Type B pancreatic cell (in vitro differentiated cells): ENCODE results near the gene CACFD1. TPM values are rescaled to one million over a fixed set of nuclear protein-coding genes. Genes with fewer than 3 reads are reported as not detected.

ENCODE experiments used
- DNase-seq: peaks from one replicate; pipeline ENCODE4 v3.0.0; 2021; ENCODE audit warnings: mixed read lengths; ENCODE audit not compliant: unreplicated experiment; ENCODE audit errors: extremely low spot score
- H3K27ac Mint-ChIP-seq: 2 replicates; pipeline ENCODE4 v1.8.0; 2021; ENCODE audit warnings: mild to moderate bottlenecking, mixed read lengths
- H3K27me3 Mint-ChIP-seq: 2 replicates; pipeline ENCODE4 v1.8.0; 2021; ENCODE audit warnings: mixed read lengths
- H3K36me3 Mint-ChIP-seq: 2 replicates; pipeline ENCODE4 v1.8.0; 2021; ENCODE audit warnings: mixed read lengths
- H3K4me1 Mint-ChIP-seq: one replicate; pipeline ENCODE4 v1.8.0; 2021; ENCODE audit warnings: mixed read lengths; ENCODE audit not compliant: unreplicated experiment
- H3K4me3 Mint-ChIP-seq: 2 replicates; pipeline ENCODE4 v1.8.0; 2021; ENCODE audit warnings: mild to moderate bottlenecking, mixed read lengths
- H3K9me3 Mint-ChIP-seq: 2 replicates; pipeline ENCODE4 v1.8.0; 2021; ENCODE audit warnings: mixed read lengths
- long read RNA-seq: library from polyadenylated mRNA; unstranded; transcript quantifications from one replicate; pipeline ENCODE4 v2.0.0, GENCODE V29; 2020
- total RNA-seq: library from RNA; stranded (reverse); gene quantifications from 2 replicates; pipeline ENCODE4 v1.2.1, GENCODE V29; 2021; ENCODE audit warnings: low replicate concordance
- TF ChIP-seq, protein P1 (sequence below): fragments of 200-600 bp; sonication (generic); conservative IDR thresholded peaks from 2 replicates; pipeline ENCODE4 v1.5.0; 2021; ENCODE audit warnings: antibody characterized with exemption, mild to moderate bottlenecking

Gene CACFD1
- 45.6 and 51.9 TPM in 2 replicates for total RNA-seq
- long read RNA-seq, partial matches to known transcripts: 1 of 12 reads
- long read RNA-seq, other reads (novel, unspliced or antisense): 7 of 12 reads

DNA sequence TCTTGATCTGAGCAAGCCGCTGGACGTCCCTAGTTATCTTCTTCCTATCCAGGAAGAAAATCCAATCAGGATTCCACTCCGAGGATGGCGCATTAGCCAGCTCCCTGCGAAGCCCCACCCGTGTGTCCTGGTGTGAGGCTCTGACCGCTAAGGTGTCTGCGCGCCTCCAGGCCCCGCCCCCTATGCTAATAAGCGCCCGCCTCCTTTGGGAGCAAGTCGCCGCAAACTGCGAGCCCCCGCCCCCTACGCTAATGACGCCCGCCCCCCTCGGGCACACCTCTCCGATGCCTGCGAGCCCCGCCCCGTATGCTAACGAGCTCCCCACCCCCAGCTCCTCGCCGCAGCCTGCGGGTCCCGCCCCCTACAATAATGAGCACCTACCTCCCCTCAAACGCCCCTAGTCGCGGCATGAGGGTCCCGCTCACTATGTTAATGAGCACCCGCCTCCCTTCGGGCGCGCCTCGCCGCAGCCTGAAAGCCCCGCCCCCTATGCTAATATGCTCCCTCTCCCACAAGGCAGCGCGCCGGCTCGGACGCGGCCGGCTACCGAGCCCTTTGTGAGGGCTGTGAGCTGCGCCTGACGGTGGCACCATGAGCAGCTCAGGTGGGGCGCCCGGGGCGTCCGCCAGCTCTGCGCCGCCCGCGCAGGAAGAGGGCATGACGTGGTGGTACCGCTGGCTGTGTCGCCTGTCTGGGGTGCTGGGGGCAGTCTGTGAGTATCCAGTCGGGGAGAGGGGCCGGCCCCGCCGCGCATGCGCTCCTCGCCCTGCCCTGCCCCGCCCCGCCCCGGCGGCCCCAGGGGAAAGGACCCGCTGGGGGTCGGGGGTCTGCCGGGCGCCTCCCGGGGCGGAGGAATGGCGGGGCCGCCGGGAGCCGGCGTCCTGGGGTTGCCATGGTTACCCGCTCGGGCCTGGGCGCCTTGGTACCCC, at the start of gene CACFD1:
CACFD1 (plus strand) TSS at position 503 of the 929 bp plus-strand sequence; CDS start at position 592, 89 bp downstream.
- Mint-ChIP-seq H3K4me3 (peak within 1 kb of the TSS; percentile 92), H3K27ac (peak within 1 kb of the TSS; percentile 92), H3K9me3 (no peaks in the 10 kb centered on the region), H3K36me3 (no peaks in the 10 kb centered on the region), H3K4me1 (peaks cover 9% of the 10 kb centered on the region), H3K27me3 (no peaks in the 10 kb centered on the region)
- TF ChIP-seq, protein P1, sequence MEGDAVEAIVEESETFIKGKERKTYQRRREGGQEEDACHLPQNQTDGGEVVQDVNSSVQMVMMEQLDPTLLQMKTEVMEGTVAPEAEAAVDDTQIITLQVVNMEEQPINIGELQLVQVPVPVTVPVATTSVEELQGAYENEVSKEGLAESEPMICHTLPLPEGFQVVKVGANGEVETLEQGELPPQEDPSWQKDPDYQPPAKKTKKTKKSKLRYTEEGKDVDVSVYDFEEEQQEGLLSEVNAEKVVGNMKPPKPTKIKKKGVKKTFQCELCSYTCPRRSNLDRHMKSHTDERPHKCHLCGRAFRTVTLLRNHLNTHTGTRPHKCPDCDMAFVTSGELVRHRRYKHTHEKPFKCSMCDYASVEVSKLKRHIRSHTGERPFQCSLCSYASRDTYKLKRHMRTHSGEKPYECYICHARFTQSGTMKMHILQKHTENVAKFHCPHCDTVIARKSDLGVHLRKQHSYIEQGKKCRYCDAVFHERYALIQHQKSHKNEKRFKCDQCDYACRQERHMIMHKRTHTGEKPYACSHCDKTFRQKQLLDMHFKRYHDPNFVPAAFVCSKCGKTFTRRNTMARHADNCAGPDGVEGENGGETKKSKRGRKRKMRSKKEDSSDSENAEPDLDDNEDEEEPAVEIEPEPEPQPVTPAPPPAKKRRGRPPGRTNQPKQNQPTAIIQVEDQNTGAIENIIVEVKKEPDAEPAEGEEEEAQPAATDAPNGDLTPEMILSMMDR: no peak
- DNase-seq: peak; percentile 96

DNA sequence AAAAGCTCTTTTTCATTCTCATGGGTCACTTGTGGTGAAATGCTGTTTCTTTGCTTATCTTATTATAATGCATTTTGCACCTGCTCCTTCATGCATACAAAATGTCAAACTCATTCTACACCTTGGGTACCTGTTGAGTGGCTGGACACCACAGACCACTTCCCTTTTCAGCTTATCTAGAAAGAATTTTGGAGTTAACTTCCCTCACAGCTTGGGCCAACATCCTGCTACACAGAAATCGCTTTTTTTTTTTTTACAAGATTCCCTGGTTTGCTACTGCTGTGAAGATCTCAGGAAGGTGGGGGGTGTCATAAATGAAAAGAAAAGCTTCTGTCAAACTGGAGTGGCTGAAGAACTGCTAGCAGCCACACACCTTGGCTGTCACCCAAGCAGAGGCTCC, 44.6 kb upstream of the CACFD1 start:
- TF ChIP-seq, protein P1: no peak
- Mint-ChIP-seq H3K36me3 (peaks cover 4% of the 10 kb centered on the region), H3K9me3 (no peaks in the 10 kb centered on the region), H3K27me3 (no peaks in the 10 kb centered on the region), H3K27ac (no peak overlapping the region), H3K4me3 (no peak overlapping the region), H3K4me1 (peaks cover 20% of the 10 kb centered on the region)
- DNase-seq: no peak

GRCh38 chr9:133417541-133418461, 42.0 kb upstream of the CACFD1 start, which contains the start of gene REXO4:
REXO4 (minus strand) TSS chr9:133418010; CDS start chr9:133417844, 166 bp downstream.
- Mint-ChIP-seq H3K9me3 (no peaks in the 10 kb centered on the region), H3K4me1 (peaks cover 26% of the 10 kb centered on the region), H3K27ac (peak within 1 kb of the TSS; percentile 89), H3K4me3 (peak within 1 kb of the TSS; percentile 93), H3K27me3 (no peaks in the 10 kb centered on the region), H3K36me3 (peaks cover 4% of the 10 kb centered on the region)
- TF ChIP-seq, protein P1: no peak
- peak; percentile 91 for DNase-seq

GRCh38 chr9:133419005-133419404, 40.8 kb upstream of the CACFD1 start:
- TF ChIP-seq, protein P1: no peak
- Mint-ChIP-seq H3K4me1 (peaks cover 26% of the 10 kb centered on the region), H3K9me3 (no peaks in the 10 kb centered on the region), H3K27me3 (no peaks in the 10 kb centered on the region), H3K36me3 (peaks cover 4% of the 10 kb centered on the region), H3K4me3 (peak overlapping the region; percentile 93), H3K27ac (peak overlapping the region; percentile 89)
- no peak for DNase-seq

DNA sequence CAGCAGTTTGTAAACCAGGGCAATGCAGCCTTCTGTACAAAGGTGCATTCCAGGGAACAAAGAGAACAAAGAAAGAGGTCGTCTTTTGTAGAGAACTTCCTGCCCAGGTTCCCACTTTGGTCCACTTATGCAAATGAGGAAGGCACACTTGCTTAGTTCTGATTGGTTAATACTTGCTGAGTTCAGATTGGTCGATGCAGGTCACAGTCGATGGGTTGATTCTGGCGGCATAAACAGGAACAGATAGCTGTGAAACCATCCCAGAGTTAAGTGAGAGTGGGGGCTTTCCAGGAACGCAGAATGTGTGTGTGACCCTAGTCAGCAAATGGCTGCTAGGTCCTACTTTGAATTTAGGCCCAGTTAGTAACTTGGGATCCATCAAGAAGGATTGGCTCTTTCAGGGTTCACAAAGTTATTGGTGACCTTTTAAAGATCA, 39.4 kb upstream of the CACFD1 start:
- Mint-ChIP-seq H3K4me1 (peaks cover 26% of the 10 kb centered on the region), H3K27ac (no peak overlapping the region), H3K4me3 (no peak overlapping the region), H3K27me3 (no peaks in the 10 kb centered on the region), H3K36me3 (no peaks in the 10 kb centered on the region), H3K9me3 (no peaks in the 10 kb centered on the region)
- TF ChIP-seq, protein P1: no peak
- no peak for DNase-seq
